HFFc6 (cell line): ENCODE measurements around the gene PJA2. TPM values are rescaled to one million over a fixed set of nuclear protein-coding genes. Genes with fewer than 3 reads are reported as not detected.

Source experiments
- DNase-seq: peaks from one replicate; pipeline ENCODE4 v3.0.0-alpha.2; 2018
- H3K27ac Mint-ChIP-seq: 2 replicates; pipeline ENCODE4 v1.8.0; 2020; ENCODE audit warnings: mild to moderate bottlenecking, mixed read lengths
- H3K27me3 Mint-ChIP-seq: 2 replicates; pipeline ENCODE4 v1.8.0; 2021; ENCODE audit warnings: mild to moderate bottlenecking, moderate library complexity, mixed read lengths; ENCODE audit not compliant: insufficient read depth
- H3K36me3 Mint-ChIP-seq: 2 replicates; pipeline ENCODE4 v1.8.0; 2021; ENCODE audit warnings: low read depth, mixed read lengths
- H3K4me1 Mint-ChIP-seq: 2 replicates; pipeline ENCODE4 v1.8.0; 2020; ENCODE audit warnings: low read depth, mixed read lengths
- H3K4me3 Mint-ChIP-seq: 2 replicates; pipeline ENCODE4 v1.8.0; 2020; ENCODE audit warnings: mild to moderate bottlenecking, moderate library complexity, mixed read lengths
- H3K9me3 Mint-ChIP-seq: 2 replicates; pipeline ENCODE4 v1.8.0; 2020; ENCODE audit warnings: mild to moderate bottlenecking, mixed read lengths
- CTCF ChIP-seq: fragments of 200-600 bp; sonication (generic); IDR thresholded peaks from 2 replicates; pipeline ENCODE4 v1.5.0; 2021; ENCODE audit warnings: antibody characterized with exemption, mild to moderate bottlenecking
- long read RNA-seq: library from polyadenylated mRNA; unstranded; transcript quantifications from one replicate; pipeline ENCODE4 v2.0.0, GENCODE V29; 2019
- total RNA-seq, 6 experiments: library from RNA; stranded (reverse); fragmentation: NEBNext Ultra II Directional; extraction: Animal tissue kit (Norgen Biotek cat#: 25700); gene quantifications; 2 replicates in 1 of 6; 3 replicates in 5 of 6; pipeline ENCODE4 v1.2.3, GENCODE V29; 2021

The PJA2 gene, protein sequence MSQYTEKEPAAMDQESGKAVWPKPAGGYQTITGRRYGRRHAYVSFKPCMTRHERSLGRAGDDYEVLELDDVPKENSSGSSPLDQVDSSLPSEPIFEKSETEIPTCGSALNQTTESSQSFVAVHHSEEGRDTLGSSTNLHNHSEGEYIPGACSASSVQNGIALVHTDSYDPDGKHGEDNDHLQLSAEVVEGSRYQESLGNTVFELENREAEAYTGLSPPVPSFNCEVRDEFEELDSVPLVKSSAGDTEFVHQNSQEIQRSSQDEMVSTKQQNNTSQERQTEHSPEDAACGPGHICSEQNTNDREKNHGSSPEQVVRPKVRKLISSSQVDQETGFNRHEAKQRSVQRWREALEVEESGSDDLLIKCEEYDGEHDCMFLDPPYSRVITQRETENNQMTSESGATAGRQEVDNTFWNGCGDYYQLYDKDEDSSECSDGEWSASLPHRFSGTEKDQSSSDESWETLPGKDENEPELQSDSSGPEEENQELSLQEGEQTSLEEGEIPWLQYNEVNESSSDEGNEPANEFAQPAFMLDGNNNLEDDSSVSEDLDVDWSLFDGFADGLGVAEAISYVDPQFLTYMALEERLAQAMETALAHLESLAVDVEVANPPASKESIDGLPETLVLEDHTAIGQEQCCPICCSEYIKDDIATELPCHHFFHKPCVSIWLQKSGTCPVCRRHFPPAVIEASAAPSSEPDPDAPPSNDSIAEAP
- 10 to 100 TPM; 68.5 to 78.7 (median 76.1) TPM for total RNA-seq
- long read RNA-seq, full-length matches to known transcripts, result 32 of 71 reads
- long read RNA-seq, partial matches to known transcripts, result 27 of 71 reads
- long read RNA-seq, other reads (novel, unspliced or antisense), result 12 of 71 reads

DNA sequence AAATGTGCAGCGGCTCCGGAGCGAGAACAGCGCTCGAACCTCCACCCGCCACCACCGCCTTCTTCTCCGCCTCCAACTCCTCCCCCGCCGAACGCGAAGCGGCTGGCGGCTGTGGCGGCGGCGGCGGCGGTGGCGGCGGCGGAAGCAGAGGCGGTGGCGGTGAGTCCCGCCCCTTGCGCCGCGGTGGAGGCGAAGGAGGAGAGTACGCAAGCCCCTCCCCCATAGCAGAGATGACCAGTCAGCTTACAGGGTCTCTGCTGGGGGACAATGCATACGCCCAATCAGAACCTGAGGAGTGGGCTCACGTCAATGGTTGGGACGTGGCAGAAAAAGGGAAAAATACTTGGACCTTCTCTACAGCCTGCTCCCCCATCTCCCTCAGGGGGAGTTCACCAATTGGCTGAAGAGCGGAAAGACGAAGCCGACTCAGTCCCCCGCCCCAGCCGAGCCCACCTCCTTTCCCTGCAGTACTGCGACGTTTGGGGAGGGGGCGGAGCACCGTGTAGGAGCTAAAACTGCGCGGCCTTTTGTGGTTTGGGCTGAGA lies at the start of gene PJA2:
Gene PJA2, minus strand, starts transcription at position 131 of the 545 bp plus-strand sequence. CDS start 26,541 bp downstream, outside the sequence.
- DNase-seq, result peak; percentile 100
- Mint-ChIP-seq H3K4me3 (peak within 1 kb of the TSS; percentile 99), H3K4me1 (peaks cover 60% of the 10 kb centered on the region), H3K9me3 (peaks cover 13% of the 10 kb centered on the region), H3K27me3 (peaks cover 5% of the 10 kb centered on the region), H3K27ac (peak within 1 kb of the TSS; percentile 99), H3K36me3 (peaks cover 24% of the 10 kb centered on the region)
- TF ChIP-seq CTCF, result peak; percentile 67

- Mint-ChIP-seq H3K27ac (peak overlapping the region; percentile 86), H3K4me3 (peak overlapping the region; percentile 54), H3K27me3 (peaks cover 12% of the 10 kb centered on the region; the same call in 1 of the 2 replicates), H3K4me1 (peaks cover 23% of the 10 kb centered on the region), H3K36me3 (no peaks in the 10 kb centered on the region; the same call in 1 of the 2 replicates), H3K9me3 (no peaks in the 10 kb centered on the region)
- DNase-seq, result peak; percentile 95
- TF ChIP-seq CTCF, result no peak
These were observed 45.9 kb upstream of the PJA2 start for GRCh38 chr5:109455598-109456096.

- TF ChIP-seq CTCF, result no peak
- DNase-seq, result peak; percentile 43
- H3K27ac Mint-ChIP-seq, result peak overlapping the region; percentile 86
These were observed 45.1 kb upstream of the PJA2 start for GRCh38 chr5:109454731-109455505.

DNA sequence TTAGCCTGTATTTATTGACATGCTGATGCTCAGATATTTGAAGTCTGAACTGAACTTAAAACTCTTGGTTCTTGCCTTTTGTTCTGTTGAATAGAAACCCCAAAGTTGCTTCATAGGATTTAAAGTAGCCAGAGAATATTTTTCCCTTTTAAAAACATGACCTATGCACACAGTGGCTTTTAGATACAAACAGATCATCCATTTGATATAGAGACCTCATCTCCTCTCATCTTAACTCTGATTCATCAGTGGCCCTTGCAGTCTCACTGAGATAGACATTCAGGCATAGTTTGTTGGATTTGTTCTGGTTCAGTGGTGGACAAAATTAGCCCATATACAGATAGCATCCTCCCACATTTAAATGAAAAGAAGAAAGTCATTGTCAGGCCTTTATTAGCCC lies 43.5 kb upstream of the PJA2 start:
- Mint-ChIP-seq H3K4me3 (no peak overlapping the region), H3K27ac (peak overlapping the region; percentile 0; the same call in 1 of the 2 replicates), H3K27me3 (no peaks in the 10 kb centered on the region; the same call in 1 of the 2 replicates), H3K4me1 (peaks cover 23% of the 10 kb centered on the region), H3K36me3 (no peaks in the 10 kb centered on the region), H3K9me3 (no peaks in the 10 kb centered on the region)
- no peak for DNase-seq
- no peak for TF ChIP-seq CTCF

More at GRCh38 chr5:109454731-109455505, 45.1 kb upstream of the PJA2 start:
- H3K36me3 Mint-ChIP-seq, result no peaks in the 10 kb centered on the region; the same call in 1 of the 2 replicates
- H3K9me3 Mint-ChIP-seq, result no peaks in the 10 kb centered on the region
- peak overlapping the region; percentile 54 for H3K4me3 Mint-ChIP-seq
- peaks cover 7% of the 10 kb centered on the region; the same call in 1 of the 2 replicates for H3K27me3 Mint-ChIP-seq
- H3K4me1 Mint-ChIP-seq, result peaks cover 23% of the 10 kb centered on the region
